ENCODE measurements around the gene ZNF221. TPM values are rescaled to one million over a fixed set of nuclear protein-coding genes. Genes with fewer than 3 reads are reported as not detected.

ZNF221 gene
- total and polyA plus RNA-seq, 2 donors, result 1.1 to 2.4 TPM

DNA sequence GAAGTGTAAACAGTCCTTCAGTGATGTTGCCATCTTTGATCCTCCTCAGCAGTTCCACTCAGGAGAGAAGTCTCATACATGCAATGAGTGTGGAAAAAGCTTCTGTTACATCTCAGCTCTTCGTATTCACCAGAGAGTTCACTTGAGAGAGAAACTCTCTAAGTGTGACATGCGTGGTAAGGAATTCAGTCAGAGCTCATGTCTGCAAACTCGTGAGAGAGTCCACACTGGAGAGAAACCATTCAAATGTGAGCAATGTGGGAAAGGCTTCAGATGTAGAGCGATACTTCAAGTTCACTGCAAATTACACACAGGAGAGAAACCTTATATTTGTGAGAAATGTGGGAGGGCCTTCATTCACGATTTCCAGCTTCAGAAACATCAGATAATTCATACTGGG lies 59.4 kb downstream of the ZNF221 start:
- WGBS, result 97% methylated on average over 5 of the region's 5 CpGs
- H3K9me3 ChIP-seq (ENCODE audit: control insufficient read depth in 2 of 2, insufficient read depth in 1 of 2, low read length in 1 of 2), result peaks cover 27 to 29% of the 10 kb centered on the region in 2 donors
- no peaks in the 10 kb centered on the region for H3K27me3 ChIP-seq (ENCODE audit: control insufficient read depth in 2 of 2, insufficient read depth in 1 of 2, low read length in 1 of 2)
- no peak overlapping the region for H3K4me3 ChIP-seq (ENCODE audit: low read length in 2 of 2)
- H3K4me1 ChIP-seq (ENCODE audit: control insufficient read depth in 2 of 2, insufficient read depth in 2 of 2, low read length in 2 of 2), result no peaks in the 10 kb centered on the region
- DNase-seq (ENCODE audit: low read depth in 6 of 9, low spot score in 9 of 9), result no peak
- H3K27ac ChIP-seq (ENCODE audit: low read depth in 1 of 2, low read length in 1 of 2), result no peak overlapping the region
- H3K36me3 ChIP-seq (ENCODE audit: control insufficient read depth in 2 of 2, insufficient read depth in 2 of 2, low read length in 1 of 2), result peaks cover 42 to 46% of the 10 kb centered on the region in 2 donors

Other genes starting within 250 kb of the ZNF221 start
- gene IRGC, start 235.2 kb upstream of the ZNF221 start, total RNA-seq, result not detected
- 0.02 TPM for gene IRGC, start 235.2 kb upstream of the ZNF221 start, polyA plus RNA-seq
- gene SMG9, start 196.3 kb upstream of the ZNF221 start, total RNA-seq, result 16.0 TPM
- gene SMG9, start 196.3 kb upstream of the ZNF221 start, polyA plus RNA-seq, result 36.9 TPM
- gene KCNN4, start 170.3 kb upstream of the ZNF221 start, total RNA-seq, result 8.7 TPM
- 22.9 TPM for gene KCNN4, start 170.3 kb upstream of the ZNF221 start, polyA plus RNA-seq
- 1.7 TPM for gene LYPD5, start 148.8 kb upstream of the ZNF221 start, total RNA-seq
- 3.2 TPM for gene LYPD5, start 148.8 kb upstream of the ZNF221 start, polyA plus RNA-seq
- gene ZNF283, start 123.9 kb upstream of the ZNF221 start, total RNA-seq, result 5.9 TPM
- gene ZNF283, start 123.9 kb upstream of the ZNF221 start, polyA plus RNA-seq, result 4.6 TPM
- 2.1 TPM for gene ZNF404, start 67.3 kb upstream of the ZNF221 start, total RNA-seq
- gene ZNF404, start 67.3 kb upstream of the ZNF221 start, polyA plus RNA-seq, result 26.6 TPM
- gene ZNF45, start 15.9 kb upstream of the ZNF221 start, total RNA-seq, result 18.2 TPM
- 8.6 TPM for gene ZNF45, start 15.9 kb upstream of the ZNF221 start, polyA plus RNA-seq
- 9.8 TPM for gene ZNF155, start 33.0 kb downstream of the ZNF221 start, total RNA-seq
- 8.6 TPM for gene ZNF155, start 33.0 kb downstream of the ZNF221 start, polyA plus RNA-seq
- 4.9 TPM for gene ZNF230, start 51.7 kb downstream of the ZNF221 start, total RNA-seq
- 5.5 TPM for gene ZNF230, start 51.7 kb downstream of the ZNF221 start, polyA plus RNA-seq
- 9.6 TPM for gene ZNF222, start 74.2 kb downstream of the ZNF221 start, total RNA-seq
- gene ZNF222, start 74.2 kb downstream of the ZNF221 start, polyA plus RNA-seq, result 7.5 TPM
- 5.5 TPM for gene ZNF223, start 100.8 kb downstream of the ZNF221 start, total RNA-seq
- 5.0 TPM for gene ZNF223, start 100.8 kb downstream of the ZNF221 start, polyA plus RNA-seq
- 2.4 TPM for gene ZNF284, start 120.9 kb downstream of the ZNF221 start, total RNA-seq
- gene ZNF284, start 120.9 kb downstream of the ZNF221 start, polyA plus RNA-seq, result 1.9 TPM
- gene ZNF224, start 143.1 kb downstream of the ZNF221 start, total RNA-seq, result 18.2 TPM
- gene ZNF224, start 143.1 kb downstream of the ZNF221 start, polyA plus RNA-seq, result 47.0 TPM
- gene ZNF225, start 162.2 kb downstream of the ZNF221 start, total RNA-seq, result 5.9 TPM
- gene ZNF225, start 162.2 kb downstream of the ZNF221 start, polyA plus RNA-seq, result 3.2 TPM
- 7.2 TPM for gene ZNF234, start 190.3 kb downstream of the ZNF221 start, total RNA-seq
- 4.5 TPM for gene ZNF234, start 190.3 kb downstream of the ZNF221 start, polyA plus RNA-seq
- gene ZNF226, start 213.9 kb downstream of the ZNF221 start, total RNA-seq, result 23.9 TPM
- 32.9 TPM for gene ZNF226, start 213.9 kb downstream of the ZNF221 start, polyA plus RNA-seq